Body of pancreas (tissue), 4 donors: ENCODE data around the gene SLC13A3. TPM values are rescaled to one million over a fixed set of nuclear protein-coding genes. Genes with fewer than 3 reads are reported as not detected.
A peak's percentile ranks its signal among the peaks of the same experiment; 100 is the strongest.

Experiments used
- ATAC-seq: fragments of 150-250 bp; one replicate; pipeline ENCODE4 v1.9.1; 2016
- DNase-seq, 4 donors: peaks; one replicate each; pipeline ENCODE4 v3.0.0-alpha.2; 2019
- H3K27ac ChIP-seq, 4 donors: fragments of 200-600 bp; sonication (generic); 1 replicate in 3 of 4; 2 replicates in 1 of 4; pipeline versions ENCODE4 v1.5.1 to v1.6.1; 2016 to 2019; ENCODE audit warnings: mild to moderate bottlenecking in 1 of 4, mixed read lengths in 1 of 4, moderate library complexity in 1 of 4
- H3K27me3 ChIP-seq, 2 donors: fragments of 200-600 bp; sonication (generic); one replicate each; pipeline ENCODE4 v1.6.0; 2016; ENCODE audit warnings: mild to moderate bottlenecking in 1 of 2
- H3K36me3 ChIP-seq, 2 donors: fragments of 200-600 bp; sonication (generic); replicated peaks in 1 of 2; 2 replicates each; pipeline ENCODE4 v1.5.1; 2016; ENCODE audit warnings: low read depth in 2 of 2; ENCODE audit not compliant: insufficient read depth in 1 of 2
- H3K4me1 ChIP-seq: fragments of 200-600 bp; sonication (generic); one replicate; pipeline ENCODE4 v1.6.0; 2016
- H3K4me3 ChIP-seq, 2 donors: fragments of 200-600 bp; sonication (generic); 1 replicate in 1 of 2; 2 replicates in 1 of 2; pipeline ENCODE4 v1.5.1; 2016 to 2019
- H3K9me3 ChIP-seq, 3 donors: fragments of 200-600 bp; sonication (generic); 1 replicate in 2 of 3; 2 replicates in 1 of 3; pipeline ENCODE4 v1.5.1; 2016
- CTCF ChIP-seq, 7 experiments: fragments of 450-650 bp in 4 of 7; fragments of 200-600 bp in 3 of 7; sonication (generic) in 3 of 7; IDR thresholded peaks; one replicate each; pipeline ENCODE4 v1.5.1; 2016 to 2019; ENCODE audit warnings: antibody characterized with exemption in 7 of 7
- POLR2A ChIP-seq, 3 donors: fragments of 450-650 bp; IDR thresholded peaks; one replicate each; pipeline ENCODE4 v1.6.1; 2016; ENCODE audit warnings: antibody characterized with exemption in 3 of 3, mild to moderate bottlenecking in 2 of 3
- WGBS, 2 donors: methylation state at CpG; one replicate each; pipeline ENCODE4 v1.1.5; 2017; 5-methylcytosine and 5-hydroxymethylcytosine counted together
- intact Hi-C: fragments of 100-400 bp; cut with DNase I; formaldehyde crosslinking; loops from one replicate; pipeline ENCODE4 v1.15.1; 2023
- total RNA-seq, 2 donors: library from RNA; depleted of rRNA; stranded (reverse); fragments of >200 nt; gene quantifications; one replicate each; pipeline ENCODE4 v1.1.0, GENCODE V29; 2016

SLC13A3 gene
- total RNA-seq, 2 donors from 2014 or later, result 3.4 to 6.3 TPM

GRCh38 chr20:46674253-46675083 lies 23.2 kb upstream of the SLC13A3 start:
- no peaks in the 10 kb centered on the region for H3K36me3 ChIP-seq
- DNase-seq (no peak), ATAC-seq (no peak)
- no peak overlapping the region for H3K4me3 ChIP-seq
- intact Hi-C loops, result loop anchor here (10.0 kb wide), 1 partner anchor 100 kb away; no protein-coding TSS in a partner anchor
- peaks cover 0 to 14% (median 0%) of the 10 kb centered on the region in 3 donors for H3K9me3 ChIP-seq
- H3K4me1 ChIP-seq, result peaks cover 20% of the 10 kb centered on the region
- 64 to 66% methylated on average over 14 of the region's 14 CpGs for WGBS, 2 donors
- TF ChIP-seq POLR2A (IDR thresholded peaks at IDR 0.05), result no peak
- no peak for TF ChIP-seq CTCF (IDR thresholded peaks at IDR 0.05)
- H3K27ac ChIP-seq, result peak overlapping the region in 1 of 4 donors; percentile 44
- no peaks in the 10 kb centered on the region for H3K27me3 ChIP-seq

DNA sequence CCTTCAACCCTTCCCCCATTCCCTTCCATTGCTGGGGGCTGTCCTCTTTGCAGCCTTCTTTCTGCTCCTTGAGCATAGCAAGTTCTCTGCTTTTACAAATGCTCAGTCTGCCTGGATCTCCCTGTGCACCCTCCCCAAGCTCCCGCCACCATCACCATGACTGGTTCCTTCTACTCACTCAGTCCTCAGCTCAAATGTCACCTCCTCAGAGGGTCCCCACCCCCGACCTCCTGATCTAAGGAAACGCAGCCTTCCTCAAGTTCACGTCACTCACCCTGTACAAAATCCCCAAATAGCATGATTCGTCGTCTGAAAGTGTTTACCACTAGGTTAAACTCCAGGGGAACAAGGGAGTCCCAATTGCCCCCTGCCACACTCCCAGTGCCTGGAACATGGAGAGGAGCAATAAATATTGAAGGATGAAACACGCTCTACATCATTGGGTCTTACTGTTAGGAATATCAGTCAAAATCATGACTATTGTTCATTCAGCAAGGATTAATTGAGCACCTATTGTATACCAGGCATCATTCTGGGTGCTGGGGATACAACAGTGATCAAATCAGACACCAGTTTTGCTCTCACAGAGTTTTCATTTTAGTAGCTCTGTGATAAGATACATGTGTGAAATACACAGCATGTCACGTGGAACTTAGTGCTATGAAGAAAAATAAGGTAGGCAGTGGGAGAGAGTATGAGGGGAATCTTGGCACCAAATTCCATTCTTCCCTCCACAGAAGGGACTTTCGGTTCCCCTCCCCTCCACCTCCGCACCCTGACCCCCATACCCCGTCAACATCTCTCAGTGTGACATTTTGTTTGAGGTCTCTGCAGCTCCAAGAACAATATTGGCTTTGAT lies 22.4 kb upstream of the SLC13A3 start:
- peaks cover 0 to 14% (median 0%) of the 10 kb centered on the region in 3 donors for H3K9me3 ChIP-seq
- H3K4me3 ChIP-seq, result no peak overlapping the region
- ATAC-seq (no peak), DNase-seq (no peak)
- TF ChIP-seq CTCF (IDR thresholded peaks at IDR 0.05) (no peak), POLR2A (IDR thresholded peaks at IDR 0.05) (no peak)
- H3K4me1 ChIP-seq, result peaks cover 20% of the 10 kb centered on the region
- H3K27me3 ChIP-seq, result no peaks in the 10 kb centered on the region
- peak overlapping the region in 2 of 4 donors; percentile 10 to 44 for H3K27ac ChIP-seq
- no peaks in the 10 kb centered on the region for H3K36me3 ChIP-seq
- WGBS, 2 donors, result 79 to 90% methylated on average over 11 of the region's 11 CpGs
- intact Hi-C loops, result loop anchor here (10.0 kb wide), 1 partner anchor 99 kb away; no protein-coding TSS in a partner anchor

DNA sequence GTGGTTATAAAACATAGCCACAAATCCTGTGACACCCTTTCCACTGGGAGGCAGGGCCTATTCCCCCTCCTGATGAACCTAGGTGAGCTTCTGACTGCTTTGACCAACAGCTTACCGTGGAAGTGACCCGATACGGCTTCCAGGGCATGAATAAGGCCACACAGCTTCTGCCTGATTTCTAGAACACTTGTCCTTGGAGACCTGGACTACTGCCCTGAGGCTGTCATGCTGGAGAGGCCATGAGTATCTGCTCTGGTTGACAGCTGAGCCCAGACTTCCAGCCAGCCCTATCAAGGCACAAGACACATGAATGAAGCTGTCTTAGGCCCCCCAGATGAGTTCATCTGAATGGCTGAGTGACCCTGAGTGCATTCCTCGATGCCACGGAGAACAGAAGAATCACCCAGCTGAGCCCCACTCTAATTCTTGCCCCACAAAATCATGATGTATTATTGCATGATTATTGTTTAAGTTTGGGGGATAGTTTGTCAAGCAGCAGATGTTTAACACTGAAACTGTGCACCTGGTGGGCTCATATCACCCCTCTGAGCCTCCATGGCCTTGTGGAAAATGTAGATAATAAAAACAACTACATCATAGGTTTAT lies 21.4 kb upstream of the SLC13A3 start:
- Histone ChIP-seq H3K36me3 (no peaks in the 10 kb centered on the region), H3K4me1 (peaks cover 20% of the 10 kb centered on the region), H3K27ac (peak overlapping the region in 2 of 4 donors; percentile 41 to 60), H3K4me3 (no peak overlapping the region), H3K9me3 (peaks cover 0 to 14% (median 0%) of the 10 kb centered on the region in 3 donors), H3K27me3 (no peaks in the 10 kb centered on the region)
- ATAC-seq (no peak), DNase-seq (no peak)
- TF ChIP-seq CTCF (IDR thresholded peaks at IDR 0.05) (no peak), POLR2A (IDR thresholded peaks at IDR 0.05) (no peak)
- WGBS, 2 donors, result 89 to 98% methylated on average over 5 of the region's 5 CpGs
- intact Hi-C loops, result loop anchor here (10.0 kb wide), 1 partner anchor 98 kb away; no protein-coding TSS in a partner anchor

DNA sequence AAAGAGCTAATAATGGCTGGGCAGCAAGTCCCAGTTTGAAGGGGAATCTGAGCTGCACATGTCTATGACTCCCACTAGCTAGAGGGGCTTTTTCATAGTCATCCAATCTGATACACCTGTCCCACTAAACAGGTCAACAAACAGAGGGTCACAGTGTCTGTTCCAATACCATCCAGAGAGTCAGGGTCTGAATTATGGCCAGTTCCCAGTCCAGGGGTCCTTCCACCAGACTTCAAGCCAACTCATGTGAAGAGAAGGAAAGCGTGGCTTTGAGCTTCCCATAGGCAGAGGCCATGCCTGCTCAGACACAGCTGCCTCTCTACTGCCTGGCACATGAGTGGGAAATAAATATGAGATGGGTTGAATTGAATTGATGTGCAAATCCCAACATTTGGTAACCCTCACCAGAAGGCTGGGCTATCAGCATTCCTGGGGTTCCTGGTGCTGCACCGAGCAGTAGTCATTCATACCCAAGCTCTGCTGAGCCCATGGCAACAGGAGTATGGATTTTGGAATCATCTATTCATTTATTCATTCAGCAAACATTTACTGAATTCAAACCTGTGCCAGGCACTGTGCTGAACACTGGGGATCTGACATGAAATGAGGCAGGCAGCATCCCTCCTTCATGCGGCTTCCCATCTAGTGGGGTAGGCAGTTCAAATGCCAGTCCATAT lies 20.7 kb upstream of the SLC13A3 start:
- 83 to 85% methylated on average over 2 to 3 of the region's 3 CpGs for WGBS, 2 donors
- H3K4me1 ChIP-seq, result peaks cover 20% of the 10 kb centered on the region
- no peak for ATAC-seq
- no peaks in the 10 kb centered on the region for H3K36me3 ChIP-seq
- no peak overlapping the region for H3K4me3 ChIP-seq
- H3K9me3 ChIP-seq, result peaks cover 0 to 14% (median 0%) of the 10 kb centered on the region in 3 donors
- H3K27me3 ChIP-seq, result no peaks in the 10 kb centered on the region
- TF ChIP-seq POLR2A (IDR thresholded peaks at IDR 0.05), result no peak
- TF ChIP-seq CTCF (IDR thresholded peaks at IDR 0.05), result no peak
- no peak for DNase-seq
- intact Hi-C loops, result loop anchor here (10.0 kb wide), 1 partner anchor 97 kb away; no protein-coding TSS in a partner anchor
- peak overlapping the region in 2 of 4 donors; percentile 41 to 60 for H3K27ac ChIP-seq
